GM21737 (cell line): Measurements from ENCODE around the gene NOSTRIN.
"Not testable (repeated sequence)": the region's sequence is repeated elsewhere in the genome, so short reads cannot be mapped to it uniquely, and the experiment has no call there.

Experiments used
- ATAC-seq: cut with Tn5 transposase; IDR thresholded peaks from one replicate; pipeline ENCODE4 v1.9.1; 2021; ENCODE audit warnings: mild to moderate bottlenecking, moderate library complexity; ENCODE audit not compliant: unreplicated experiment

Gene NOSTRIN

GRCh38 chr2:168789776-168790175 is 12.7 kb upstream of the NOSTRIN start:
- ATAC-seq: no peak

GRCh38 chr2:168790226-168790902 is 12.1 kb upstream of the NOSTRIN start:
- ATAC-seq: no peak

GRCh38 chr2:168791140-168791539 is 11.3 kb upstream of the NOSTRIN start:
- ATAC-seq: not testable (repeated sequence)

- ATAC-seq: no peak
These were observed 8.8 kb upstream of the NOSTRIN start for GRCh38 chr2:168793596-168793995.

- ATAC-seq: no peak
These were observed 7.5 kb upstream of the NOSTRIN start for GRCh38 chr2:168794968-168795367.

GRCh38 chr2:168796090-168796577 is 6.3 kb upstream of the NOSTRIN start:
- ATAC-seq: no peak

GRCh38 chr2:168796583-168797285 is 5.7 kb upstream of the NOSTRIN start:
- ATAC-seq: no peak

- ATAC-seq: no peak
These were observed 5.2 kb upstream of the NOSTRIN start for GRCh38 chr2:168797286-168797655.

GRCh38 chr2:168798076-168798887 is 4.2 kb upstream of the NOSTRIN start:
- no peak for ATAC-seq

GRCh38 chr2:168798888-168799410 is 3.5 kb upstream of the NOSTRIN start:
- no peak for ATAC-seq

- no peak for ATAC-seq
These were observed 966 bp upstream of the NOSTRIN start for GRCh38 chr2:168801471-168801870.

- no peak for ATAC-seq
These were observed 655 bp downstream of the NOSTRIN start for GRCh38 chr2:168802859-168803725.

- ATAC-seq: no peak
These were observed 1.8 kb downstream of the NOSTRIN start for GRCh38 chr2:168804214-168804613.

GRCh38 chr2:168805615-168806014 is 3.2 kb downstream of the NOSTRIN start:
- ATAC-seq: no peak

- ATAC-seq: no peak
These were observed 7.1 kb downstream of the NOSTRIN start for GRCh38 chr2:168809537-168809936.

- no peak for ATAC-seq
These were observed 7.8 kb downstream of the NOSTRIN start for GRCh38 chr2:168810235-168810634.

GRCh38 chr2:168811696-168812095 is 9.3 kb downstream of the NOSTRIN start:
- ATAC-seq: no peak

GRCh38 chr2:168814046-168814445 is 11.6 kb downstream of the NOSTRIN start:
- no peak for ATAC-seq

- ATAC-seq: no peak
These were observed 12.8 kb downstream of the NOSTRIN start for GRCh38 chr2:168814939-168815907.
